Measurements from ENCODE around the gene GLS.

The GLS gene

GRCh38 chr2:190912726-190913125 is 32.1 kb downstream of the GLS start:
- TF ChIP-seq, protein P1, sequence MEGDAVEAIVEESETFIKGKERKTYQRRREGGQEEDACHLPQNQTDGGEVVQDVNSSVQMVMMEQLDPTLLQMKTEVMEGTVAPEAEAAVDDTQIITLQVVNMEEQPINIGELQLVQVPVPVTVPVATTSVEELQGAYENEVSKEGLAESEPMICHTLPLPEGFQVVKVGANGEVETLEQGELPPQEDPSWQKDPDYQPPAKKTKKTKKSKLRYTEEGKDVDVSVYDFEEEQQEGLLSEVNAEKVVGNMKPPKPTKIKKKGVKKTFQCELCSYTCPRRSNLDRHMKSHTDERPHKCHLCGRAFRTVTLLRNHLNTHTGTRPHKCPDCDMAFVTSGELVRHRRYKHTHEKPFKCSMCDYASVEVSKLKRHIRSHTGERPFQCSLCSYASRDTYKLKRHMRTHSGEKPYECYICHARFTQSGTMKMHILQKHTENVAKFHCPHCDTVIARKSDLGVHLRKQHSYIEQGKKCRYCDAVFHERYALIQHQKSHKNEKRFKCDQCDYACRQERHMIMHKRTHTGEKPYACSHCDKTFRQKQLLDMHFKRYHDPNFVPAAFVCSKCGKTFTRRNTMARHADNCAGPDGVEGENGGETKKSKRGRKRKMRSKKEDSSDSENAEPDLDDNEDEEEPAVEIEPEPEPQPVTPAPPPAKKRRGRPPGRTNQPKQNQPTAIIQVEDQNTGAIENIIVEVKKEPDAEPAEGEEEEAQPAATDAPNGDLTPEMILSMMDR (IDR thresholded peaks at IDR 0.05; ENCODE audit: insufficient read depth, missing control alignments): no peak
- FAIRE-seq (no peak), DNase-seq (ENCODE audit: insufficient read length, low spot score) (no peak)

- FAIRE-seq: no peak
- TF ChIP-seq, protein P1 (IDR thresholded peaks at IDR 0.05; ENCODE audit: insufficient read depth, missing control alignments): no peak
- DNase-seq (ENCODE audit: insufficient read length, low spot score): no peak
These were observed 33.1 kb downstream of the GLS start for GRCh38 chr2:190913725-190914124.

DNA sequence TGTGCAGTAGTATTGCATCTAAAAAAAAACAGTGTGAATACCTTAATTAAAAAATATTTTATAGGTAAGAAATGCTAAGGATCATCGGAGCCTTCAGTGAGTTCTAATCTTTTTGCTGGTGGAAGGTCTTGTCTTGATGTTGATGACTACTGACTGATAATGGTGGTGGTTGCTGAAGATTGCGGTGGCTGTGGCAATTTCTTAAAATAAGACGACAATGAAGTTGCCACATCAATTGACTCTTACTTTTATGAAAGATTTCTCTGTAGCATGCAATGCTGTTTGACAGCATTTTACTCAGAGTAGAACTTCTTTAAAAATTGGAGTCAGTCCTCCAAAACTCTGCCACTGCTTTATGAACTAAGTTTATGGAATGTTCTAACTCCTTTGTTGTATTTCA is 36.2 kb downstream of the GLS start:
- no peak for FAIRE-seq
- DNase-seq (ENCODE audit: insufficient read length, low spot score): no peak
- TF ChIP-seq, protein P1 (IDR thresholded peaks at IDR 0.05; ENCODE audit: insufficient read depth, missing control alignments): no peak

DNA sequence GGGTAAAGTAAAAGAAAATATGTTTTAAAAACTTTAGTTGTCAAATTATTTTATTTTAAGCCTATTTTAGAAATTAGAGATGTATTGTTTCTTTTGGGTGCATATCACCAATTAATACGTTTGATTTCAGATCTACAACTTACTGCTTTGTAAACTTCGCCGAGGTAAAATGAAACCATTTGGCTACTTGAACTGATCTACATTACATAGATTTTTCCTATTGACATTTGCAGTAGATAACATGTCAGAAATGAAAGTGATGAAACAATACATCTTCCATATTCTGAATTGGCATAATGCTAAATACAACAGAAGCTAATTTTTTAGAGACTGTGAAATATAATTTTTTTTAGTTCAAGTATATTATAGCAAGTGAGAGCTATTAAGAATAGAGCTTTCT is 39.5 kb downstream of the GLS start:
- FAIRE-seq: peak; percentile 29
- TF ChIP-seq, protein P1 (IDR thresholded peaks at IDR 0.05; ENCODE audit: insufficient read depth, missing control alignments): no peak
- no peak for DNase-seq (ENCODE audit: insufficient read length, low spot score)

GRCh38 chr2:190922376-190922775 is 41.8 kb downstream of the GLS start:
- DNase-seq (ENCODE audit: insufficient read length, low spot score) (no peak), FAIRE-seq (peak; percentile 76)
- TF ChIP-seq, protein P1 (IDR thresholded peaks at IDR 0.05; ENCODE audit: insufficient read depth, missing control alignments): no peak

- FAIRE-seq (no peak), DNase-seq (ENCODE audit: insufficient read length, low spot score) (no peak)
- TF ChIP-seq, protein P1 (IDR thresholded peaks at IDR 0.05; ENCODE audit: insufficient read depth, missing control alignments): no peak
These were observed 46.7 kb downstream of the GLS start for GRCh38 chr2:190927301-190927700.

GRCh38 chr2:190929919-190930318 is 49.3 kb downstream of the GLS start:
- DNase-seq (ENCODE audit: insufficient read length, low spot score) (no peak), FAIRE-seq (no peak)

More at GRCh38 chr2:190929919-190930318, 49.3 kb downstream of the GLS start:
- TF ChIP-seq, protein P1 (IDR thresholded peaks at IDR 0.05; ENCODE audit: insufficient read depth, missing control alignments): no peak
